SW480 (cell line): ENCODE data around the gene DNAJA3.

ENCODE experiments used
- DNase-seq: peaks from one replicate; pipeline ENCODE4 v3.0.0-alpha.2; 2016; ENCODE audit warnings: low spot score

DNAJA3 gene

GRCh38 chr16:4433914-4434787 is 8.5 kb downstream of the DNAJA3 start:
- no peak for DNase-seq

- DNase-seq: no peak
These were observed 9.8 kb downstream of the DNAJA3 start for GRCh38 chr16:4435337-4436067.

- no peak for DNase-seq
These were observed 11.7 kb downstream of the DNAJA3 start for GRCh38 chr16:4437366-4437765.

- no peak for DNase-seq
These were observed 16.7 kb downstream of the DNAJA3 start for GRCh38 chr16:4442371-4442770.

GRCh38 chr16:4443271-4443670 is 17.6 kb downstream of the DNAJA3 start:
- DNase-seq: no peak

GRCh38 chr16:4443986-4444385 is 18.3 kb downstream of the DNAJA3 start:
- no peak for DNase-seq

GRCh38 chr16:4450430-4450829 is 24.8 kb downstream of the DNAJA3 start:
- DNase-seq: no peak

GRCh38 chr16:4450931-4451519 is 25.4 kb downstream of the DNAJA3 start:
- DNase-seq: no peak

GRCh38 chr16:4452674-4453073 is 27.0 kb downstream of the DNAJA3 start:
- no peak for DNase-seq

- no peak for DNase-seq
These were observed 29.0 kb downstream of the DNAJA3 start for GRCh38 chr16:4454623-4455022.

GRCh38 chr16:4455081-4455480 is 29.4 kb downstream of the DNAJA3 start:
- no peak for DNase-seq

- no peak for DNase-seq
These were observed 30.3 kb downstream of the DNAJA3 start for GRCh38 chr16:4455951-4456350.

- DNase-seq: no peak
These were observed 35.2 kb downstream of the DNAJA3 start for GRCh38 chr16:4460936-4461249.

GRCh38 chr16:4461250-4462085 is 35.8 kb downstream of the DNAJA3 start:
- DNase-seq: peak; percentile 8

GRCh38 chr16:4463522-4464163 is 38.0 kb downstream of the DNAJA3 start:
- no peak for DNase-seq

GRCh38 chr16:4465977-4466779 is 40.5 kb downstream of the DNAJA3 start:
- no peak for DNase-seq

- no peak for DNase-seq
These were observed 42.2 kb downstream of the DNAJA3 start for GRCh38 chr16:4467916-4468315.

- no peak for DNase-seq
These were observed 43.3 kb downstream of the DNAJA3 start for GRCh38 chr16:4468972-4469371.

GRCh38 chr16:4471869-4472268 is 46.2 kb downstream of the DNAJA3 start:
- DNase-seq: no peak

- no peak for DNase-seq
These were observed 47.2 kb downstream of the DNAJA3 start for GRCh38 chr16:4472880-4473279.
